Measurements from ENCODE around the gene PPP1R9A.

The PPP1R9A gene

GRCh38 chr7:94907026-94907810 is at the start of gene PPP1R9A:
Gene PPP1R9A (plus strand): TSS chr7:94907594. CDS start chr7:94910114, 2,520 bp downstream.
- H3K79me2 ChIP-seq (ENCODE audit: insufficient read depth, low read length): no peaks in the 10 kb centered on the region
- no peak within 1 kb of the TSS for H3K4me2 ChIP-seq (ENCODE audit: low read depth, low read length, poor library complexity, severe bottlenecking)
- no peaks in the 10 kb centered on the region for H3K27me3 ChIP-seq (ENCODE audit: low read length)
- H3K9me3 ChIP-seq (ENCODE audit: insufficient read depth, low read length): no peaks in the 10 kb centered on the region; the same call in 1 of the 2 replicates
- no peak within 1 kb of the TSS for H3K4me3 ChIP-seq (ENCODE audit: insufficient read depth, low read length, poor library complexity, severe bottlenecking)
- H3K27ac ChIP-seq (ENCODE audit: low read depth, low read length): no peak within 1 kb of the TSS
- H3K36me3 ChIP-seq (ENCODE audit: low read length): no peaks in the 10 kb centered on the region
- no peaks in the 10 kb centered on the region for H3F3A ChIP-seq (ENCODE audit: insufficient read depth)
- TF ChIP-seq EZH2phosphoT487 (conservative IDR thresholded peaks at IDR 0.05; ENCODE audit: low read length): no peak
- no peak for TF ChIP-seq CTCF (IDR thresholded peaks at IDR 0.05; ENCODE audit: insufficient read depth, low read length, poor library complexity, severe bottlenecking)
- H2AFZ ChIP-seq (ENCODE audit: low read depth, low read length, severe bottlenecking): no peak within 1 kb of the TSS
- H4K20me1 ChIP-seq (ENCODE audit: low read depth, low read length): no peaks in the 10 kb centered on the region
- no peaks in the 10 kb centered on the region for H3K9me2 ChIP-seq (replicated peaks; ENCODE audit: insufficient read depth, low read length)
- H3K9ac ChIP-seq (ENCODE audit: low read length): no peak within 1 kb of the TSS

GRCh38 chr7:94871132-94871531 is 36.3 kb upstream of the PPP1R9A start:
- no peak overlapping the region for H3K27ac ChIP-seq (ENCODE audit: low read depth, low read length)
- H3K4me2 ChIP-seq (ENCODE audit: low read depth, low read length, poor library complexity, severe bottlenecking): no peak overlapping the region
- H3K9ac ChIP-seq (ENCODE audit: low read length): no peak overlapping the region
- no peak overlapping the region for H3K4me3 ChIP-seq (ENCODE audit: insufficient read depth, low read length, poor library complexity, severe bottlenecking)
- no peaks in the 10 kb centered on the region for H3K79me2 ChIP-seq (ENCODE audit: insufficient read depth, low read length)
- no peaks in the 10 kb centered on the region for H4K20me1 ChIP-seq (ENCODE audit: low read depth, low read length)
- H3F3A ChIP-seq (ENCODE audit: insufficient read depth): no peaks in the 10 kb centered on the region
- no peaks in the 10 kb centered on the region for H3K27me3 ChIP-seq (ENCODE audit: low read length)
- H3K9me2 ChIP-seq (replicated peaks; ENCODE audit: insufficient read depth, low read length): no peaks in the 10 kb centered on the region
- H3K9me3 ChIP-seq (ENCODE audit: insufficient read depth, low read length): no peaks in the 10 kb centered on the region
- TF ChIP-seq EZH2phosphoT487 (conservative IDR thresholded peaks at IDR 0.05; ENCODE audit: low read length) (no peak), CTCF (IDR thresholded peaks at IDR 0.05; ENCODE audit: insufficient read depth, low read length, poor library complexity, severe bottlenecking) (no peak)
- H3K36me3 ChIP-seq (ENCODE audit: low read length): no peaks in the 10 kb centered on the region
- no peak overlapping the region for H2AFZ ChIP-seq (ENCODE audit: low read depth, low read length, severe bottlenecking)

DNA sequence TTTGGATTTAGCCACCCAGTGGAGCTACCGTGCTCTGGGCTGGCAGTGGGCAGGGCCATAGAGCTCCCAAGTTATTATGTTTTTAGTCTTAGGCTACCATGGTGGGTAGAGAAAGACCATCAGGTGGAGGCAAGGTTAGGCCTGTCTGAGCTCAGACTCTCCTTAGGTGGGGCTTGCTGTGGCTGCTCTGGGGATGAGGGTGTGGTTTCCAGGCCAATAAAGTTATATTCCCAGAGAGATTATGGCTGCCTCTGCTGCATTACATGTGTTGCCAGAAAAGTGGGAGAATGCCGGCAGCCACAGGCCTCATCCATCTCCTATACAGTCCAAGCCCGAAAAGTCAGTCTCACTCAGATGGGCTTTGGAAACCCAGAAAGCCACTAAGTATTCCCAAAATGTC is 34.2 kb upstream of the PPP1R9A start:
- Histone ChIP-seq H3K4me3 (ENCODE audit: insufficient read depth, low read length, poor library complexity, severe bottlenecking) (no peak overlapping the region), H4K20me1 (ENCODE audit: low read depth, low read length) (no peaks in the 10 kb centered on the region), H3K4me2 (ENCODE audit: low read depth, low read length, poor library complexity, severe bottlenecking) (no peak overlapping the region), H2AFZ (ENCODE audit: low read depth, low read length, severe bottlenecking) (no peak overlapping the region), H3K27ac (ENCODE audit: low read depth, low read length) (no peak overlapping the region), H3K36me3 (ENCODE audit: low read length) (no peaks in the 10 kb centered on the region), H3F3A (ENCODE audit: insufficient read depth) (no peaks in the 10 kb centered on the region), H3K9ac (ENCODE audit: low read length) (no peak overlapping the region), H3K79me2 (ENCODE audit: insufficient read depth, low read length) (no peaks in the 10 kb centered on the region), H3K27me3 (ENCODE audit: low read length) (no peaks in the 10 kb centered on the region), H3K9me2 (replicated peaks; ENCODE audit: insufficient read depth, low read length) (no peaks in the 10 kb centered on the region), H3K9me3 (ENCODE audit: insufficient read depth, low read length) (peaks cover 5% of the 10 kb centered on the region; the same call in 1 of the 2 replicates)
- TF ChIP-seq CTCF (IDR thresholded peaks at IDR 0.05; ENCODE audit: insufficient read depth, low read length, poor library complexity, severe bottlenecking): no peak
- TF ChIP-seq EZH2phosphoT487 (conservative IDR thresholded peaks at IDR 0.05; ENCODE audit: low read length): no peak

Measured in SU-DHL-6 (cell line).